ENCODE measurements around the gene CDH4. TPM values are rescaled to one million over a fixed set of nuclear protein-coding genes. Genes with fewer than 3 reads are reported as not detected.
"Not testable (repeated sequence)": the region's sequence is repeated elsewhere in the genome, so short reads cannot be mapped to it uniquely, and the experiment has no call there.

CDH4 gene
- polyA plus RNA-seq, 1 donor = 1.2 TPM

DNA sequence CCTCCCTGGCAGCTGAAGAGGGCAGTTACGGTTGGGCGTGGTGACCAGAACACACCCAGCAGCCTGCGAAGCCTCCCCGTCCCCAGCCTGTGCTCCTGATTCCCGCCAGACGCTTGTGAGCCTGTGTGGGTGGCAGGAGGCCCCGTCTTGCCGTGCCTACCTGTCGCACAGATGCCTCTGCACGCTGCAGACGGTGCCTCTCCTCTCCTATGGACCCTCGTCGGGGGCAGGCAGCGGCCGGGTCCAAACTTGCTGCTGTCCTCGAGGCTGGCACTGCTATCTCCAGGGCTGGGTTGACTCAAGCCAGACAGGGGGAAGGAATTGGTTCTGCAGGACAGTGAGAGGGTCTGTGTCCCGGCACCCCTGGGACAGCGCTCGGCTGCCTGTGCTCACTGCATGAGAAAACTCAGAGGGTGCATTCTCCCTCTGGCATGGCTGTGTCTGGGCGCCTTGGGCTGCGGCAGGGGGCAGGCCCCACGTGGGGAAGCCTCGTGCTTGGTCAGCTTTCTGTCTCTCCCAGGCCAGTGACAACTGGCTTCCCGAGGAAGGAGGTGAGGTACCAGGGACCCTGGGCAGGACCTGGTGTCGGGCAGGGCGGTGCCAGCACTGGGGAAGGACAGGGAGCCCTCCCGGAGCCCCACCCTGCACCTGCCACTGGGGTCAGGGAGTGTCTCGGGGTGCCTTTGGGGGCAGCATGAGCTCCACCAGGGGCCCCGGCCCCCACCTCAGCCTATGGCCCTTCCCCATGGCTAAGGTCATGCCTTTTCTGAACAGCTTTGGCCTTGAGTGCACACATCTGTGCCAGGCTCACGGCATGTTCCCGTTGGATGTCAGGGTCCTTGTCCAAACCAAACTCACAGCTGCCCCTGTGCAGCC lies 686.1 kb downstream of the CDH4 start:
- DNase-seq (ENCODE audit: low read depth) = no peak

DNA sequence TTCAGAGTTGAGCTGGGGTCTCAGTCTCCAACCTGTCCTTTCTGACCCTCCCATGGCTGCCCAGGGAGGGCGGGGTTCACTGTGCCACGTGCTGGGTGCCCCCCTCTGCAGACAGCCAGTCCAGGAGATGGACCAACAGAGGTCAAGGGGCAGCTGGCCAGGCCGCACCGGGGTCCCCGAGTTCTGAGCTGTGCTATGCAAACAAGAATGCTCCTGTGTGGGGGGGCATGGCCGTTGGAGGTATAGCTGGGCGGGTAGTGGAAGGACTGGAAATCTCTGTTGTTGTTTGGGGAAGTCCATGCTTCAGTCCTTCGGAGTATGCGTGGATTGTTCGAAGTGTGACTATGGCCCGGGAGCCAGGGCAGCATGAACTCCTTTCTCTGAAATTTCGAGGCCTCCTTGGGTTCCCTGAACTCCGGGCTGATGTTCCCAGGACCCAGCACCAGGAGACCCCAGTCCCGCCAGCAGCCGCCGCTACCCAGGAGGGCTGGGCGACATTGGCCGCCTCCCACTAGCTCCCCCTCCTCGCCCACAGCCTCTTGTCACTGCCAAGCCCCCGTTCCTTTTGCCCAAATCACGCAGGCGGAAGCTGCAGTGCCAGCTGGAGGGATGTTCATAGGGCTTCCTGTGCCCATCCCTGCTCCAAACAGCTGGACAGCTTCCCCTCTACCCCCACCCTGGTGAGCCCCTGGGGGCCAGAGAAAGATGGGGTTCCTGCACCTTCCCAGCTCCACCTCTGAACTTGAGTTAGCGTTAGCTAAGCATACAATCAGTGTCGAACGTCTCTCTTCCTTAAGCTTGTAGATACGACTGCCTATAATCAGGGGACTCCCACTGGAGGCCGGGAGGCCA lies 687.0 kb downstream of the CDH4 start:
- DNase-seq (ENCODE audit: low read depth) = no peak

DNA sequence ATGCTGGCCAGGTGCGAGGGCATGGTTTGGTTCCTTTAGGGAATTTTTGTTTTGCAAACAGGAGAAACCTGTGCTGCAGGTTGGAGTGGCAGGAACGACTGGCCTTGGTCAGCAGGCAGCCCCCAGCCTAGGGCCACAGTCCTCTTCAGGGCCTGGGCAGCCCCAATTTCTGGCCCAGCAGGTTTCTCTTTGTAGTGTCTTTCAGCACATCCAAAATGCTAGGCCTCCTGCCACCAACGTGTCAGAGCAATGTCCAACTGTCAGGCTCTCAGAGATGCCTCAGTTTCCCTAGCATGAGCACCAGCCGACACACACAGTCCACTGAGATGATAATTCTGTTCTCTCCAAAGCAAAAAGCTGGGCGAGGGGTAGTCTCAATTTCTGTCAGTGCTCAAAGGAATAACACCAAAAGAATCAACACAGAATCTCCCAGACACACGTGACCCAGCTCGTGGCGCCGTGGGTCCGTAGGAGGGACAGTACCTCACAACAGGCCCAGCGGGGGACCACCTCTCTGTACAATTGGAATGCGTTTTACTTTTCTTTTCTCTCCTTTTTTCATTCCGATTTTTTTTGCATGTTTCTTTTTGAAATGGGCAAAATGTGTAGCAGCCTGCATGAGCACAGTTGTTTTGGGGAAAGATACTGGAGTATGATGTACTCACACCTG lies 687.8 kb downstream of the CDH4 start:
- DNase-seq (ENCODE audit: low read depth) = no peak

DNA sequence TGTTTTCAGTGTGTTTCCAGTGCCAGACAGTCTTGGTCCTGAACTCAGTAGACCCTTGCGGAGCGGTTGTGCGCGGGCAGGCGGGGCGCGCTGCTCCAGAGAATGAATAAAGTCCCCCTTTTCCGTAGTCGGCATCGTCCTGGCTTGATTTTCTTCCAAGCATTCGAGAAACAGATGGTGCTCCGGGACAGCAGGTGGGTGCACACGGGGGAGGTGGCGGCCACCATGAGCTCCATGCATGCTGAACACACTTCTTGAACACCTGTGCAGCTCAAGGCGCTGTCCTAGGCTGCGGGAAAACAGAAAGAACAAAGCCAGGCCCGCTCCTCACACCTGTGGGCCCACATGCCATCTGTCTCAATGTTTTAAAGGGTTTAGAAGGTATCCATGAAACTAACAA lies 688.4 kb downstream of the CDH4 start:
- DNase-seq (ENCODE audit: low read depth) = no peak

- DNase-seq (ENCODE audit: low read depth) = no peak
Observed at GRCh38 chr20:61940976-61941720, 689.1 kb downstream of the CDH4 start.

DNA sequence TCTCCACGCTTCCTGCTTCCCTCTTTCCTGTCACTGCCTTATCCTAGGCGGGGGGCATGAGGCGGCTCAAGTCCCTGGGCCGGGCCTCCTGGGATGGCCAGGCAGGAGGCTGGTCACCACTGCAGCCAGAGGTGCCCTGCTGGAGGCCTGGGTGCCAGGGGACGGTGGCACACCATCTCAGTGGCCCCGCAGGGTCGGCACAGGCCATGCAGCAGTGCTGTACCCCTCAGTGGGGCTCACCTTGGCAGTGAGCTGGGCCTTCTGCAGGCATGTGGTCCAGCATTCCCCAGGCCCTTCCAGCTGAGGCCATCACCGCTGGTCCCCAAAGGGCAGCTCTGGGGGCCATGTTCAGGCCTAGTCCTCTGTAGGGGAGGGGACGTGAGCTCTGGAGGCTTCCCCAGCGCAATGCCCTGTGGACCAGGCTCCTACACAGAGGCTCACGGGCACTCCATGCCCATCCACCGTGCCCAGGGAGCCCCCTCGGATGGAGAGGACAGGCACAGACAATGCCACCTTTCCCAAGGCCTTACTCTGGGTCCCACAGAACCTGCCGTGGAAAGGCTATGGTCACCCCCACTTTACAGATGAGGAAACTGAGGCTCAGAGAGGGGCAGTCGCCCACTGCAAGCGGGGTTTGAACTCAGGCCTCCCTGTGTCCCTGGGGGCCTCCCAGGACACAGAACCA lies 689.8 kb downstream of the CDH4 start:
- no peak for DNase-seq (ENCODE audit: low read depth)

DNA sequence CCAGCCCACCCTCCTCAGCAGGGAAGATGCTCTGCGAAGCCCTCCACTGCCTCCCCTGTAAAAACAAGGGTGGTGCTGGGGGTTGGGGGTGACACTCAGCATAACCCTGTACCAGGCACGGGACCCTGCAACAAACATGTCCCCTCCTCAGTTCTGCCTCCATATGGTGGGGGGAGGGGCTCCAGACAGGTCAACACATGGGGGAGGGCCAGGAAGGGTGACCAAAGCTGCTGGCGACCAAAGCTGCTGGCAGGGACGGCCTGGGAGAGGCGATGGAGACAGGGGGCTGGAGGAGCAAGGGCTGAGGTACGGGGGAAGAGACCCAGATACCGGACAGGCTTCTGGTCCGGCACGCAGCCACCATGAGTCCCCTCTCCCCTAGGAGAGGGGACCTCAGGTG lies 690.5 kb downstream of the CDH4 start:
- no peak for DNase-seq (ENCODE audit: low read depth)

- DNase-seq (ENCODE audit: low read depth) = not testable (repeated sequence)
Observed at GRCh38 chr20:61944967-61945366, 692.9 kb downstream of the CDH4 start.

- not testable (repeated sequence) for DNase-seq (ENCODE audit: low read depth)
Observed at GRCh38 chr20:61945495-61945894, 693.4 kb downstream of the CDH4 start.

DNA sequence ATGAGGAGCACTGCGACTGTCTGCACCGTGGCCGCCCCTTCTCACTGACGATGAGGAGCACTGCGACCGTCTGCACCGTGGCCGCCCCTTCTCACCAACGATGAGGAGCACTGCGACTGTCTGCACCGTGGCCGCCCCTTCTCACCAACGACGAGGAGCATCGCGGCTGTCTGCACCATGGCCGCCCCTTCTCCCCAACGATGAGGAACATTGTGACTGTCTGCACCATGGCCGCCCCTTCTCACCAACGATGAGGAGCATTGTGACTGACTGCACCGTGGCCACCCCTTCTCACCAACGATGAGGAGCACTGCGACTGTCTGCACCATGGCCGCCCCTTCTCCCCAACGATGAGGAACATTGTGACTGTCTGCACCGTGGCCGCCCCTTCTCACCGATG lies 696.0 kb downstream of the CDH4 start:
- DNase-seq (ENCODE audit: low read depth) = not testable (repeated sequence)

DNA sequence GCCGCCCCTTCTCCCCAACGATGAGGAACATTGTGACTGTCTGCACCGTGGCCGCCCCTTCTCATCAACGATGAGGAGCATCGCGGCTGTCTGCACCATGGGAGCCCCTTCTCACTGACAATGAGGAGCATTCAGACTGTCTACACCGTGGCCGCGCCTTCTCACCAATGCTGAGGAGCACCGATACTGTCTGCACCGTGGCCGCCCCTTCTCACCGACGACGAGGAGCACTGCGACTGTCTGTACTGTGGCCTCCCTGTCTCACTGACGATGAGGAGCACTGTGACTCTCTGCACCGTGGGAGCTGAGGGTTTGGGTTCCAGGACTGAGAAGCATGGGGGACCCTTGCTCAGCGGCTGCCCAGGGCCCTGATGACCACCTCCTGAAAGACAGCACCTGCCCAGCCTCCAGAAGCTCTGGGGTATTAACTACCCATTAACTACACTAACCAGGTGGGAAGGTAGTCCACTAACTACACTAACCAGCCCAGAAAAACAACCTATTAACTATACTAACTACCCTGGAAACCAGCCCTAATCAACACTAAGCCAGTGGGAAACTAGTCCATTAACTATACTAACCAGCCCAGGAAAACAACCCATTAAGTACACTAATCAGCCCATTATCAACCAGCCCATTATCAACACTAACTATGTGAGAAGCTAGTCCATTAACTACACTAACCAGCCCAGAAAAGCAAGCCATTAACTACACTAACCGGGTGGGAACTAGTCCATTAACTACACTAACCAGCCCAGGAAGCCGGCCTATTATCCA lies 696.7 kb downstream of the CDH4 start:
- no peak for DNase-seq (ENCODE audit: low read depth)

DNA sequence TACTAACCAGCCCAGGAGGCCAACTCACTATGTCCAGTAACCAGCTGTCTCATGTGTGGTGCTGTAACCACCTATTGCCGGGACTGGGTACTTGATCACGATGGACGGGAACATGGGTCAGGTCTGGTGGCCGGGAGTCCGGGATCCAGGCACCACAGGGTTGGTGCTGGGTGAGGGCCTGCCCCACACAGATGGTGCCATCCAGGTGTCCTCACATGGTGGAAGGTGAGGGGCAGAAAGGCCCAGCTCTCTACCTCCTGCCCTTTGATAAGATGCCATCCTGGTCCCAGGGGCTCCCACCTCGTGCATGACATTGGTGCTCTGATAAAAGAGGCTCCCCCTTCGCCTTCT lies 697.3 kb downstream of the CDH4 start:
- no peak for DNase-seq (ENCODE audit: low read depth)

DNA sequence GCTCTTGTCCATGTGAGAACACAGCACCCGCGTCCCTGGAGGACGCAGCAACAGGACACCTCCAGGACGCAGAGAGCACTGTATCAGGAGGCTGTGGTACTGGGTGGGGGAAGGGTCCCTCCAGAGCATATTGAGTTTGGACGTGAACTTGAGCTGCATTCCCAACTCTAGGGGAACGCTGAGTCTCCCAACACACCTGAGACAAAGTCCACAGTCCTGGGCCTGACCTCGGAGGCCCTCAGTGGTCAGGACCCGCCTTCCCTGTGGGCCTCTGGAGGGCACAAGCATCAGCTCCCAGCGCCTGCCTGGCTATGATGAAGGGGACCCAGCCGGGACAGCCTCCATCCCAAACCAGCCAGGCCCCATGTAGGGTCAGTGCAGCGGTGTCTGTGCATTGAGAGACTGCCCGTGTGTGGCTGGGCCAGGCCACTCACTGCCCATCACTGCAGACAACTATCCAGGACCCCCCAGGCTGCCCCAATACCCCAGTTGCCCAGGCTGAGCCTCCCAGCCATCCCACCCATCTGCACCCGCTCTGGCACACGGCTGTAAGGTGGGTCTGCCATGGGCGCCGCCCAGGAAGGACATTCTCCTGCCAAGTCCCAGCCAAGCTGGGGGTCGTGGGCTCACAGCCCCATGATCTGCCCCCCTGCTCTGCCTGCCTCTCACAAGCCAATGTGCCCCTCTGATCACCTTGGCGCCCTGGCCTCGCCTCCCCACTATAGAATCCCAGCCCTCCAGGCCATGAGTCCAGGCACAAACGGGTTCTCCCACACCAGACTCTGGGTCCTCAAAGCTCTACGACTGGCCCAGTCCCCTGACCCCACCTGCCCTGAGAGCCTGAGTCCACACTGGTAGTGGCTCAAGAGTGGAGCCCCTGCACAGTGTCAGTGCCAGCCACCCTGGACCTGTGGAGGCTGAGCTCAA lies 697.9 kb downstream of the CDH4 start:
- DNase-seq (ENCODE audit: low read depth) = no peak

DNA sequence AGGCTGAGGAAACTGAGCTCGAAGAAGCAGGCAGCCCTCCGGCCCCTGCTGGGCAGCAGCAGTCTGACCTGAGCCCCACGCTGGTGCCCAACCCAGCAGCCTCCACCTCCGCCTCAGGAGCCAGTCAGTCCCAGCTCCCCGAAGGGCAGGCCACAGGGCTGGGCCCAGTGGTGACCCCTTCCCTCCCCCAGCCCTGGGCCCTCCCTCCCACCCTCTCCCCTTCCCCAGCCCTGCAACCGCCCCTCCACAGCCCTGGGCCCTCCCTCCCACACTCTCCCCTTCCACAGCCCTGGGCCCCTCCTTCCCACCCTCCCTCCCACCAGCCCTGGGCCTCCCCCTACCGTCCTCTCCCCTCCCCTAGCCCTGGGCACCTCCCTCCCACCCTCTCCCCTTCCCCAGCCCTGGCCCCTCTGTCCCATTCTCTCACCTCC lies 698.6 kb downstream of the CDH4 start:
- no peak for DNase-seq (ENCODE audit: low read depth)

- peak; percentile 11 for DNase-seq (ENCODE audit: low read depth)
Observed at GRCh38 chr20:61951695-61952533, 699.9 kb downstream of the CDH4 start.

- no peak for DNase-seq (ENCODE audit: low read depth)
Observed at GRCh38 chr20:61953037-61954021, 701.3 kb downstream of the CDH4 start.

Data from forelimb muscle (tissue), 1 donor.